Hepatocyte (in vitro differentiated cells): Measurements from ENCODE around the gene SNRPD2. TPM values are rescaled to one million over a fixed set of nuclear protein-coding genes. Genes with fewer than 3 reads are reported as not detected.

Source experiments
- DNase-seq: peaks from one replicate; pipeline ENCODE4 v3.0.0-alpha.2; 2016; ENCODE audit warnings: low spot score
- H2AFZ ChIP-seq: fragments of 200-600 bp; sonication (generic); 2 replicates; pipeline ENCODE4 v1.6.0; 2016; ENCODE audit warnings: antibody characterized with exemption, mild to moderate bottlenecking
- H3K27ac ChIP-seq: fragments of 200-600 bp; sonication (generic); 2 replicates; pipeline ENCODE4 v1.5.1; 2016; ENCODE audit warnings: mild to moderate bottlenecking
- H3K27me3 ChIP-seq: fragments of 200-600 bp; sonication (generic); 2 replicates; pipeline ENCODE4 v1.6.1; 2016
- H3K36me3 ChIP-seq: fragments of 200-600 bp; sonication (generic); replicated peaks from 2 replicates; pipeline ENCODE4 v1.5.1; 2016; ENCODE audit warnings: low read depth; ENCODE audit not compliant: insufficient read depth
- H3K4me1 ChIP-seq: fragments of 200-600 bp; sonication (generic); 2 replicates; pipeline ENCODE4 v1.5.1; 2016; ENCODE audit warnings: mild to moderate bottlenecking, moderate library complexity; ENCODE audit not compliant: insufficient read depth
- H3K4me2 ChIP-seq: fragments of 200-600 bp; sonication (generic); 2 replicates; pipeline ENCODE4 v1.6.0; 2016
- H3K4me3 ChIP-seq: fragments of 200-600 bp; sonication (generic); 2 replicates; pipeline ENCODE4 v1.5.1; 2016; ENCODE audit warnings: mild to moderate bottlenecking
- H3K79me2 ChIP-seq: fragments of 200-600 bp; sonication (generic); 2 replicates; pipeline ENCODE4 v1.6.0; 2017; ENCODE audit warnings: mild to moderate bottlenecking
- H3K9me2 ChIP-seq: fragments of 200-600 bp; sonication (generic); replicated peaks from 2 replicates; pipeline ENCODE4 v1.6.0; 2017; ENCODE audit warnings: mild to moderate bottlenecking; ENCODE audit not compliant: insufficient read depth
- H3K9me3 ChIP-seq: fragments of 200-600 bp; sonication (generic); 2 replicates; pipeline ENCODE4 v1.5.1; 2016; ENCODE audit warnings: low read depth, mild to moderate bottlenecking
- H4K20me1 ChIP-seq: fragments of 200-600 bp; sonication (generic); 2 replicates; pipeline ENCODE4 v1.6.0; 2016; ENCODE audit warnings: mild to moderate bottlenecking; ENCODE audit not compliant: insufficient read depth, poor library complexity, severe bottlenecking
- CTCF ChIP-seq: fragments of 200-600 bp; sonication (generic); IDR thresholded peaks from 2 replicates; pipeline ENCODE4 v1.5.1; 2016; ENCODE audit warnings: antibody characterized with exemption, mild to moderate bottlenecking; ENCODE audit not compliant: poor library complexity
- EZH2 ChIP-seq: fragments of 200-600 bp; sonication (generic); IDR thresholded peaks from 2 replicates; pipeline ENCODE4 v1.6.1; 2016; ENCODE audit warnings: antibody characterized with exemption, mild to moderate bottlenecking, borderline replicate concordance
- EZH2phosphoT487 ChIP-seq: fragments of 200-600 bp; sonication (generic); IDR thresholded peaks from one replicate; pipeline ENCODE4 v1.6.1; 2018; ENCODE audit warnings: antibody characterized with exemption, mild to moderate bottlenecking, low read depth, moderate library complexity; ENCODE audit not compliant: unreplicated experiment, severe bottlenecking
- WGBS: methylation state at CpG from one replicate; pipeline ENCODE4 v1.1.6; 2016; ENCODE audit warnings: low lambda C conversion rate; ENCODE audit errors: missing lambda C conversion rate; 5-methylcytosine and 5-hydroxymethylcytosine counted together
- polyA plus RNA-seq: library from polyadenylated mRNA; unstranded; fragments of >200 nt; fragmentation: Nextera tagmentation; extraction: Ambion mirVana; gene quantifications from 2 replicates; pipeline ENCODE4 v1.2.1, GENCODE V29; 2016
- total RNA-seq: library from RNA; depleted of rRNA; stranded (reverse); fragments of >200 nt; gene quantifications from 2 replicates; pipeline ENCODE4 v1.2.3, GENCODE V29; 2014

The SNRPD2 gene
- total and polyA plus RNA-seq, 2 experiments from 2014 or later = 149 to 478 TPM

DNA sequence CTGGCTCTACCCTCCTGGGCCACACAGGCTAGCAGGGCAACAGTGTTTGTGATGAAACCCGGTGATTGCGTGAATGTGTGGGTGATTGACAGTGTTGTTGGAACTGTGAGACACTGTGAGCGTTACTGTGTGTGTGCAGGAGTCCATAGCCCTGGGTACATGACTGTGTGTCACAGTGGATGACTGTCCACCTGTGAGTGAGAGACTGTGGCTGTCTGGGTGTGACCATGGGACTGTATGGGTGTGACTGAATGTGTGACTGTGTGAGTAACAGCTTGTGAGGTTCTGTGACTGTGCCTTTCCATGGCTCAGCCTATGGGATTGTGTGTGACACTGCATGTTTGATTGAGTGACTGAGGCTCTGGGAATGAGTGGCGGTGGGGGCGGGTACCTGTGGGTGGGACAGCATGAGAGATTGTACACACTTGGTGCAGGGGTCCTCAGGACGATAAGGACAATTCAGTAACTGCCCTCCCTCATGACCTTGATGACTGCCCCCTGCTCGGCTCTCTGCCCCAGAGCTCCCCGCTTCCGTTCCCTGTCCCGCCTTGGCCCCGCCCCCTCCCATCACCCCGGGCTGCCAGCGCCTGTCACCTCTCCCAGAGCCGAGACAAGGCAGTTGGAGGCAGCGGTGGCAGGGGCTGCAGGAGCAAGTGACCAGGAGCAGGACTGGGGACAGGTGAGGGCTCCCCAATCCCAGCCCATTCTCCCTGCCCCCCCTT, 24.0 kb downstream of the SNRPD2 start, which contains the start of gene GIPR:
TSS of gene GIPR (plus strand) at position 602 of the 722 bp plus-strand sequence. CDS start 1,300 bp downstream, outside the sequence.
- no peaks in the 10 kb centered on the region for H3K79me2 ChIP-seq
- no peaks in the 10 kb centered on the region for H4K20me1 ChIP-seq
- peak; percentile 81 for DNase-seq
- 28% methylated on average over 7 of the region's 15 CpGs for WGBS
- H3K4me3 ChIP-seq = peak within 1 kb of the TSS; percentile 80
- no peak for TF ChIP-seq CTCF
- no peak for TF ChIP-seq EZH2phosphoT487
- no peak for TF ChIP-seq EZH2
- H3K9me2 ChIP-seq = no peaks in the 10 kb centered on the region
- H3K4me2 ChIP-seq = peak within 1 kb of the TSS; percentile 97
- H2AFZ ChIP-seq = peak within 1 kb of the TSS; percentile 95
- H3K9me3 ChIP-seq = no peaks in the 10 kb centered on the region
- H3K36me3 ChIP-seq = no peaks in the 10 kb centered on the region
- peaks cover 9% of the 10 kb centered on the region for H3K27me3 ChIP-seq
- H3K27ac ChIP-seq = peak within 1 kb of the TSS; percentile 87
- H3K4me1 ChIP-seq = peaks cover 12% of the 10 kb centered on the region

DNA sequence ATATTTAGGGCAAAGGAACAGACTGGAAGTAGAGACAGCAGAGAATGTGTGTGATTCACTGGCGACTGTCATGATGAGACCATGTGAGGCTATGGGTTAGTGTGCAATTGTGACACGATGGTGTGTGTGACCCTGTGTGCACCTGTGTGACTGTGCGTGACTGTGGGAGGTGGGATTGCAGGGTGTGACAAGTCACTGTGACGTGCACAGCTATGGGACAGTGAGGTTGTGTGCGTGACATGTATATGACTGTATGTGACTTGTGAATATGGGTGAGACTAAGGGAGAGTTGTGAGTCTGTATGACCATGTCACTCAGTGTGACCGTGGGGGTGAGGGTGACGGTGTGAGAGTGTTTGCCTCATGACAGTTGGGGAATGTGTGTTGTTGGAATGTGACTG, 27.2 kb downstream of the SNRPD2 start:
- no peak for TF ChIP-seq EZH2
- H3K4me3 ChIP-seq = no peak overlapping the region
- no peak for DNase-seq
- 84% methylated on average over 7 of the region's 7 CpGs for WGBS
- no peaks in the 10 kb centered on the region for H3K9me2 ChIP-seq
- H3K4me1 ChIP-seq = peaks cover 7% of the 10 kb centered on the region
- H3K4me2 ChIP-seq = no peak overlapping the region
- no peak overlapping the region for H3K27ac ChIP-seq
- no peaks in the 10 kb centered on the region for H3K79me2 ChIP-seq
- no peaks in the 10 kb centered on the region for H3K36me3 ChIP-seq
- H4K20me1 ChIP-seq = no peaks in the 10 kb centered on the region
- H3K27me3 ChIP-seq = peaks cover 5% of the 10 kb centered on the region
- H2AFZ ChIP-seq = no peak overlapping the region
- H3K9me3 ChIP-seq = no peaks in the 10 kb centered on the region

DNA sequence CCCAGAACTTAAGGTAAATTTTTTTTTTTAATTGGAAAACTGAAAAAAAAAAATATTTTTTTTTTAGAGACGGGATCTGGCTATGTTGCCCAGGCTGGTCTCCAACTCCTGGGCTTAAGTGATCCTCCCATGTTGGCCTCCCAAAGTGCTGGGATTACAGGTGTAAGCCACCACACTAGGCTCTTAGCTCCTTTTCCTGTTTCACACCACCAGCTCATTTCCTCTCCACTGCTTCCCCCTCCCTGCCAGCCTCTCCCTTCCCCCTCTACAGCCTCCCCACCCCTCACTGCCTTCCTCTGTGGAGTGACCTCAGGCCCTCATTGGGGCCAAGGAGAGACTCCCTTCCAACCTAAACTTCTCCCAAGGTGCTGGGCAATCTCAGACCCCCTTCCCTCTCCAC, 28.0 kb downstream of the SNRPD2 start:
- WGBS = 77% methylated on average over 1 of the region's 1 CpG
- no peak for DNase-seq
- H3K4me1 ChIP-seq = peaks cover 7% of the 10 kb centered on the region

More for the DNA sequence above, 28.0 kb downstream of the SNRPD2 start:
- no peaks in the 10 kb centered on the region for H3K9me3 ChIP-seq
- H4K20me1 ChIP-seq = no peaks in the 10 kb centered on the region
- no peak overlapping the region for H2AFZ ChIP-seq
- no peak overlapping the region for H3K27ac ChIP-seq
- TF ChIP-seq CTCF = no peak
- no peak for TF ChIP-seq EZH2phosphoT487
- no peak for TF ChIP-seq EZH2
- H3K27me3 ChIP-seq = peaks cover 5% of the 10 kb centered on the region
- H3K4me3 ChIP-seq = no peak overlapping the region
- H3K79me2 ChIP-seq = no peaks in the 10 kb centered on the region
- no peak overlapping the region for H3K4me2 ChIP-seq
- no peaks in the 10 kb centered on the region for H3K9me2 ChIP-seq
- H3K36me3 ChIP-seq = no peaks in the 10 kb centered on the region
